Measurements from ENCODE around the gene GALNT4.

GRCh38 chr12:89476904-89477595 is 47.5 kb downstream of the GALNT4 start:
- TF ChIP-seq POLR2A (IDR thresholded peaks at IDR 0.05; ENCODE audit: low read depth, low read length) (no peak), POLR2AphosphoS5 (IDR thresholded peaks at IDR 0.05; ENCODE audit: low read depth, low read length) (no peak)
